CD1c-positive myeloid dendritic cell (primary cell): ENCODE data around the gene PLXDC1.
"Not testable (repeated sequence)": the region's sequence is repeated elsewhere in the genome, so short reads cannot be mapped to it uniquely, and the experiment has no call there.

Experiments
- DNase-seq: peaks from one replicate; pipeline ENCODE4 v3.0.0-alpha.2; 2016; ENCODE audit errors: extremely low spot score

Gene PLXDC1

DNA sequence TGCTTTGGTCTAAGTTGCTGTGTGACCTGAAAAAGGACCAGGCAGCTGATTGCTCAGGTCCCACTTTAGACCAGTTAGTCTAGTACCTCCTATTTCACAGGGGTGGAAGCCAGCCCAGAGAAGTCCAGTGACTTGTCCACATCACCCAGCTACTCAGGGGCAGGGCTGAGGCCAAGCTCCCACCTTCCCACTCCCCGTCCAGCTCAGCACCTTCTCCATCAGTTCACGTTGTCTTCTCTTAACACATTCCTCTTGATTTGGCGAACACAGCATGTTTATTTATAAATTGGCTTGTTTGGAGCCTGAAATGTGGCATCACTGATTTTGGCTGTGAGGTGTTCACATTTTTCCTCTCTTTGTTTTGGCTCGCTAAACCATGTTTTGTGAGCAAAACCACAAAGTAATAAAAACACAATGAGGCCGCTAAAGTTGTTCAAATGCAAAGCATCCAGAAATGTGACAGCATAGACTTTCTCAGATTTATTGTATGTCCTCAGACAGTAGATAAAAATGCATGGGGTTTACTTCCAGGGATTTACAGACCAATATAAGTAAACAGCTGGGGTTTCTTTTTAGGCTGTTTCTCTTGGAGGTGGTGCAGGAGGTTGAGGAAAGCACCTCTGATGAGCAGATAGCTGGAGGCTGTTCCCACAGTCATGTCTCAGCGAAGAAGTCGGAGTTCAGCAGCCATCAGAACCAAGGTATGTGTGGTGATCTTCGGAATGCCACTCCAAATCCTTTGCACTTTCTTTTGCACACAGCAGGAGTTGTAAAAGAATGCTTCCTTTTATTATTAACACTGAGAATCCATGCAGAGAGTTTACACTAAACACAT is 88.4 kb downstream of the PLXDC1 start:
- DNase-seq, result no peak

DNA sequence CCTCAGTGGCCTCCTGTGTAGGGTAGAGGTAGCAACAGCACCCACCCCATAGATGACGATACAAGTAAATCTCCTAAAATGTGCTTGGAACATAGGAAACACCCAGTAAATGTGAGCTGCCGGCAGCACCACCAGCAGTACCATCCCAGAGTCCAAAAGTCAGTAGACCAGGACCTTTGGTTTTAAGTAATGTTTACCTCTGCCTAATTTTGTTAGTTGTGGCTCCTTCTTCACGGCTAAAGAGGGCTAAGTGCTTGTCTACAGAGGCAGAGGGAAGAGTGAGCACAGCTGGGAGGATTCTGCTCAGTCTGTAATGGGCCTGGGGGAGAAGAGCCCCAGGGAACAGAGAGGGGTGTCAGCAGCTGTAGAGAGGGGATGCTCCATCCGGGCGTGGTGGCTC is 92.9 kb downstream of the PLXDC1 start:
- DNase-seq, result no peak

DNA sequence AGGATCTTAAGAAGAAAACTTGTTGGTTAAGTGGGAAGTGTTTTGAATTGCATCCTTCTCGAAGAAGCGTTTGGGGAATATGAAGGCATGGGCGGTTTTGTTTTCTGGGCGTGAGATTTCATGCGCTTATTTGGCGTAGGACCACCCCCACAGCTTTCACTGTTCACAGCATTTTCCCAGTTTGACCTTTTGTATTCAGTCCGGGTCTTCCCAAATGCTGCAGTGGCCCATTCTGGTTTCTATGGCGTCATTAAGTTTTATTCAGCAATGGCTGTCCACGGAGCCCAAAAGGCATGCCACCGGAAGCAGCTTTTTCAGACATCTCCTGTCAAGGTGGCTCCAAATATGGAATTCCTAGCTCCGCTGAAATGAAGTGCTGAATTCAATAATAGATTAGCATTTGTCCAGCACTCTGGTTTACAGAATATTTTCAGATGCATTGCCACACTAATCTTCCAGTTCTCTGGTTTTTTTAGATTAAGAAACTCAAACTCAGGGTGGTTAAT is 93.7 kb downstream of the PLXDC1 start:
- DNase-seq, result no peak

GRCh38 chr17:39054111-39054645 is 97.3 kb downstream of the PLXDC1 start:
- DNase-seq, result no peak

DNA sequence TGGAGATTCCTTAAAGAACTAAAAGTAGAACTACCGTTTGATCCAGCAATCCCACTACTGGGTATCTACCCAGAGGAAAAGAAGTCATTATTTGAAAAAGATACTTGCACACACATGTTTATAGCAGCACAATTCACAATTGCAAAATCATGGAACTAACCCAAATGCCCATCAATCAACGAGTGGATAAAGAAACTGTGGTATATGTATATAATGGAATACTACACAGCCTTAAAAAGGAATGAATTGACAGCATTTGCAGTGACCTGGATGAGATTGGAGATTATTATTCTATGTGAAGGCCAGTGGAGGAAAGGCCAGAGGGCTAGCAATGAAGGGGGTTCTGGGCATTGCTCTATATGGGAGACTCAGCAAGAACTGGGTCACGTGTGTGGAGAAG is 99.0 kb downstream of the PLXDC1 start:
- not testable (repeated sequence) for DNase-seq

- no peak for DNase-seq
These were observed 100.3 kb downstream of the PLXDC1 start for GRCh38 chr17:39051001-39051585.

- no peak for DNase-seq
These were observed 105.3 kb downstream of the PLXDC1 start for GRCh38 chr17:39045948-39046679.

- DNase-seq, result no peak
These were observed 115.4 kb downstream of the PLXDC1 start for GRCh38 chr17:39036009-39036408.

DNA sequence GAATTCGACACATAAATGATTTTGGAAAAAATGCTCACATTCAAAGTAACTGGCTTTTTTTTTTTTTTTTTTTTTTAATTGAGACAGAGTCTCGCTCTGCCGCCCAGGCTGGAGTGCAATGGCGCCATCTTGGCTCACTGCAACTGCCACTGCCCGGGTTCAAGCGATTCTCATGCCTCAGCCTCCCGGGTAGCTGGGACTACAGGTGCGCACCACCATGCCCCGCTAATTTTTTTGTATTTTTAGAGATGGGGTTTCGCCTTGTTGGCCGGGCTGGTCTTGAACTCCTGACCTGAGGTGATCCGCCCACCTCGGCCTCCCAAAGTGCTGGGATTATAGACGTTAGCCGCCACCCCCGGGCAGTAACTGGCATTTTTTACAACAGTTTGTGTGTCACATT is 115.9 kb downstream of the PLXDC1 start:
- DNase-seq, result not testable (repeated sequence)

GRCh38 chr17:39028690-39029089 is 122.7 kb downstream of the PLXDC1 start:
- DNase-seq, result no peak

- DNase-seq, result no peak
These were observed 123.9 kb downstream of the PLXDC1 start for GRCh38 chr17:39027455-39028035.

DNA sequence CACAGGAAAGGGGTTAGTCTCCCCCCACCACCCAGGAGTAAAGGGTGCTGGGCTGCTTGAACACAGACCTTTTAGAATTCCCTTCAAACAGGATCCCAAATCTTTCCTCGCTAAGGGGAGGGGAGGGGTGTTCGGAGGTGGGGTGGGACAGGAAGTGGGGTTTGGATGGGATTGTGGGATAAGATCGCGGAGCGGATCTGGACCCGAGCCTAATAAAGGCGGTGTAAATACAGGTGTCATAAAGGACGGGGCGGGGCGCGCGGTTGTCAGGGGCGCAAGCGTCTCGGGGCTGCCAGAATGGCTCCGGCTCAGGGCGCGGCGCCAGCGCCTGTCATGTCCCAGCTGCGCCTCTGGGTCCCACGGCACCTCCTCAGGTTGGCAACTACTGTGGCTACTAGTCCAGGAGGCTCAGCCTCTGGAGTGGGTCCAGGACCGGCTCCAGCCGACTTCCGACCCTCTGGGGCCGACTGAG is 124.4 kb downstream of the PLXDC1 start:
- no peak for DNase-seq

DNA sequence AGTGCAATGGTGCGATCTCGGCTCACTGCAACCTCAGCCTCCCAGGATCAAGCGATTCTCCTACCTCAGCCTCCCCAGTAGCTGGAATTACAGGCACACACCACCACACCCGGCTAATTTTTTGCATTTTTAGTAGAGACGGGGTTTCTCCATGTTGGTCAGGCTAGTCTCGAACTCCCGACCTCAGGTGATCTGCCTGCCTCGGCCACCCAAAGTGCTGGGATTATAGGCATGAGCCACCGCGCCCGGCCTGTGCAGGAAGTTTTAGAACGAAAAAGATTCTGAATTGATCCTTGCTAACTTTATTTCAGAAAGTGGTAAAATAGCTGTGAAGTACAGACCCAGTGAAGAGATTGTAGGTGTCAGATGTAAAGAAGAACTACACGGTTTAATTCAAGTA is 125.1 kb downstream of the PLXDC1 start:
- DNase-seq, result not testable (repeated sequence)

GRCh38 chr17:39022924-39023323 is 128.5 kb downstream of the PLXDC1 start:
- DNase-seq, result no peak

DNA sequence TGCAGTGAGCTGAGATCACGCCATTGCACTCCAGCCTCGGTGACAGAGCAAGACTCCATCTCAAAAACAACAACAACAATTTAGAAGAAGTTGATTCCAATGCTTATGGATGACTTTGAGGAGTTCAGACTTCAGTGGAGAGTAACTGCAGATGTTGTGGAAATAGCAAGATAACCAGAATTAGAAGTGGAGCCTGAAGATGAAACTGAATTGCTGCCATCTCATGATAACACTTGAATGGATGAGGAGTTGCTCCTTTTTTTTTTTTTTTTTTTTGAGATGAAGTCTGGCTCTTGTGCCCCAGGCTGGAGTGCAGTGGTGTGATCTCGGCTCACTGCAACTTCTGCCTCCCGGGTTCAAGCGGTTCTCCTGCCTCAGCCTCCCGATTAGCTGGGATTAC is 131.4 kb downstream of the PLXDC1 start:
- not testable (repeated sequence) for DNase-seq

DNA sequence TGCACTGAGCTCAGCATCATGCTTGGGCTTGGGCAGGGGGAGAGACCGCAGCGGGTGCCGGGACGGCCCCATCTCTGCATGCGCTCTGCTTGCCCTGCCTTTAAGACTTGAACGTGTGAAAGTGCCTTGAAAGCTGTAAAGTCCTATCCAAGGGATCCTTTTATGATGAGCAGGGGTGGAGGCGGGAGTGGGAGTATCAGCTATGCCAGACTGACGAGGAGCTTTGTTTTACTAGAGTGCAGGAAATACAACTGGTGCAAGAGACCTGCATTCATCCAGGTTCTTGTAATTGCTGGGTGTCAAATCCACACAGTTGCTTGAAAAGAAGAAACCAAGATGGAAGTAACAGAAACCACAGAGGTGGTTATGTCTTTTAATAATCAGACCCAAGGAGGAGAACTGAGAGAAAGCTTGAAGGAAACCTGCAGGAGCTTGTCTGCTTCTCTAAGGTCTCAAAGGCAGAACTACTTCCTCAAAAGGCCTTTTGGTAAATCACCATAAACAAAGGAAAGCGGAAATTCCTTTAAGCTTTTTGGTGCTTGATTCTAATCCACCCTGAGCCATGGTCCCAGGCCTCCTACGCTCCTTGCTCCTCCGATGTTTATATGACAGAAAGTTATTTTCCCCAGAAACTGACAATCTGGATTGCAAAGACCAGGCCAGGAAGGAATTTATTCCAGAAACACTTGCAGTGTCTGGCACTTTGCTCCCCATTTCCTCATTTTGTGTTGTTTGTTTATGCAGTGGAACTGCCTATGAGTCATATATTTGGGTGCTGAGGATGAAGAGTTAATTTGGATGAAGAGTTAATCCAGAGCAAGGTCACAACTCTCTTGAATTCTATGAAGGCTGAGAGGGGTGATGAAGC is 132.9 kb downstream of the PLXDC1 start:
- peak; percentile 82 for DNase-seq

DNA sequence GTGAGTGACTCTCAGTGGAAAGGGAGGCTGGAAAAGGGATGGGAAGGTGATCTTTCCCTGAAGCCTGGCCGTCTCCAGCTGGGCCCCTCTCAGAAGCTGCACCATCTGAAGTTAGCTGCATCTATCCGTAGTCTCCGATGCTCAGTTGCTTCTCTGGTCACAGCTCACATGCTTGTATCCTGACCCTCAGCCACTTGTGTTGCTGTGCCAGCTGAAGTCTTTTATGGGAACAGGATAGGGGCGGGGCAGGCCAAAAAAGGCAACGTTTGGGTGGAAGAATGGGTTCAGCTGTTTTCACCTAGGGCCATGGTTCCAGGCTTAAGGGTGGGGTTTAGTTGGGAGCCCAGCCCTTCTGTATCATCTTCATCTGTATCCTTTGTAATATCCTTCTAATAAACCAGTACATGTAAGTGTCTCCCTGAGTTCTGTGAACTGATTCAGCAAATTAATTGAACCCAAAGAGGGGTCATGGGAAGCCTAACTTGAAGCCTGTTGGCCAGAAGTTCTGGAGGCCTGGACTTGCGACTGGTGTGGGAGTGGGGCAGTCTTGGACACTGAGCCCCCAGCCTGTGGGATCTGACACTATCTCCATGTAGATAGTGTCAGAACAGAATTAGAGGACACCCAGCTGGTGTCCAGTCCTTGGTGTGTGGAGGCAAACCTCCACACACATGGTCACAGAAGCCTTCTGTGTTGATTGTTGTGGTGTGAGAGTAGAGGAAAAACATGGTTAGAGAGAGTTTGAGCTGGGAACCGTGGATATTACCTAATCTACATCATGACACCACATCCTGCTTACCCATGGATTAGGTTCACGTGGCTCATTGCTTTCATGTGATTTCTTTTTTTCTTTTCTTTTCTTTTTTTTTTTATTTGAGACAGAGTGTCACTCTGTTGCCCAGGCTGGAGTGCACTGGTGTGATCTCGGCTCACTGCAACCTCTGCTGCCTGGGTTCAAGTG is 135.0 kb downstream of the PLXDC1 start:
- peak; percentile 6 for DNase-seq

- no peak for DNase-seq
These were observed 135.9 kb downstream of the PLXDC1 start for GRCh38 chr17:39015546-39015935.

DNA sequence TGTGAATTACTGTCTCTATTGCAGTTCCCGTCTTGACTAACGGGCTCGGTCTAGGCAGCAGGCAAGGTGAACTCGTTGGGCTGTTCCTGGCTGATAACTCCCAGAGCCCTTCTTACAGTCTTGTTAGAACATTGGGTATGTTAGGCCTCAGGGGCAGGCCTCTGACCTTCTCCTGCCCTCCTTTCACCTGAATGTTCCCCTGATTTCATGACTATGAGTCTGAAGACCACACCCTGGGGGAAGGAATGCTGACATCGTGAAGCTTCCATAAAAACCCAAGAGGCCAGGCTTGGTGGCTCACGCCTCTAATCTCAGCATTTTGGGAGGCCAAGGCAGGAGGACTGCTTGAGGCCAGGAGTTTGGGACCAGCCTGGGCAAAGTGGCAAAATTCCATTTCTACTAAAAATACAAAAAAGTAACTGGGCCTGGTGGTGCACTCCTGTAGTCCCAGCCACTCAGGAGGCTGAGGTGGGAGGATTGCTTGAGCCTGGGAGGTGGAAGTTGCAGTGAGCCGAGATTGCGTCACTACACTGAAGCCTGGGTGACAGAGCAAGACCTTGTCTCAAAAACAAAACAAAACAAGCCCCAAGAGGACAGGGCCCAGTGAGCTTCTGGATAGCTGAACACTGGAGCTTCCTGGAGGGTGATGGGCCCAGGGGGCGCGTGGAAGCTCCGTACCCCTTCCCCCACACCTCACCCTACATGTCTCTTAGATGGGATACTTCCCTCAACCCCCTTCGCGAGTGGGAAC is 136.5 kb downstream of the PLXDC1 start:
- DNase-seq, result peak; percentile 53
